Gastroesophageal sphincter (tissue), 3 donors: Measurements from ENCODE around the gene CDAN1.

Experiments
- CTCF ChIP-seq, 4 experiments: fragments of 200-600 bp in 2 of 4; fragments of 450-650 bp in 2 of 4; sonication (generic) in 1 of 4; IDR thresholded peaks; one replicate each; pipeline ENCODE4 v1.5.1; 2017 to 2019; ENCODE audit warnings: antibody characterized with exemption in 4 of 4, mild to moderate bottlenecking in 2 of 4, moderate library complexity in 2 of 4
- EP300 ChIP-seq: sonication (generic); formaldehyde crosslinking; IDR thresholded peaks from one replicate; pipeline ENCODE4 v1.6.1; 2017; ENCODE audit warnings: antibody characterized with exemption, mild to moderate bottlenecking
- POLR2A ChIP-seq, 2 donors: fragments of 450-650 bp; IDR thresholded peaks; one replicate each; pipeline ENCODE4 v1.6.1; 2017; ENCODE audit warnings: antibody characterized with exemption in 2 of 2, mild to moderate bottlenecking in 2 of 2, moderate library complexity in 1 of 2
- POLR2AphosphoS5 ChIP-seq: sonication (generic); formaldehyde crosslinking; IDR thresholded peaks from one replicate; pipeline ENCODE4 v1.6.1; 2017; ENCODE audit warnings: antibody characterized with exemption

GRCh38 chr15:42723068-42723467 is 13.9 kb downstream of the CDAN1 start:
- TF ChIP-seq CTCF (IDR thresholded peaks at IDR 0.05) = peak in 1 of 4 experiments; percentile 12
- TF ChIP-seq POLR2A (IDR thresholded peaks at IDR 0.05) = no peak
- TF ChIP-seq EP300 = no peak
- no peak for TF ChIP-seq POLR2AphosphoS5
